ENCODE data around the gene DGKD.

DNA sequence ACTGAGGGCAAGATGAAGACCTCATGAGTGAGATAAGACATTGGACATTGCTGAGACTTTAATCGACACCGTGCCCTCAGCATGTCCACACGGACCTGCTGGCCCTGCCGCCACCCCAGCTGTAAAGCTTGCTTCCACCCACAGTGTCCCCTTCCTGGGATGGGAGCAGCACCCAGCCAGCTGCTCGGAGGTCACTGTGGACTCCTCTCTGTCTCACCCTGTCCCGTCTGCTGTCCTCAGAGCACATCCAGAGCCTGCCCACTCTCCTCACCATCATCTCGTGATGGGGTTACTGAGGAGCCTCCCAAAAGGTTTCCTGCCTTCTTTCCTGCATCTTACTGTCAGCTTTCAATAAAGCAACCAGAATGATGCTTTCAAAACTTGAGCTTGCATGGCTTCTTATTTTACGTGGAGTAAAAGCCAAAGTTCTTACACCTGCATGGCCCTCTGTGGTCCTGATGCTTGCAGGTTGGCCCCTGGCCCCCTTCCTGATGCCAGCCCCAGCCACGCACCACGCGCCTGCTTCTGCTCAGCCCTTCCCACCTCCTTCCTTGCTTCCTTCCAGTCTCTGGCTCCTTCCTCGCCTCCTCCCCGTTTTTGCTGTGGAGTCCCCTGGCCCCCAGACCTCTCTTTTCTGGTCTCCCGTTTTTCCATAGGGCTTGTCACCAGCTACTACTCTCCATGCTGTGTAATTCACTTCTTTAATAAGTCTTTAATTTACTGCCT is 67.0 kb downstream of the DGKD start:
- TF ChIP-seq CTCF (IDR thresholded peaks at IDR 0.05), result no peak
- TF ChIP-seq EZH2 (IDR thresholded peaks at IDR 0.05; ENCODE audit: borderline replicate concordance, insufficient read depth, low read depth, low read length, poor library complexity, severe bottlenecking), result no peak
